Posterior vena cava (tissue), 2 donors: ENCODE data around the gene GBP1. TPM values are rescaled to one million over a fixed set of nuclear protein-coding genes. Genes with fewer than 3 reads are reported as not detected.
"Not testable (repeated sequence)": the region's sequence is repeated elsewhere in the genome, so short reads cannot be mapped to it uniquely, and the experiment has no call there.

Experiments used
- DNase-seq: peaks from one replicate; pipeline ENCODE4 v3.0.0-alpha.2; 2020; ENCODE audit warnings: low spot score
- intact Hi-C, 2 donors: fragments of 100-400 bp; cut with DNase I; formaldehyde crosslinking; loops; one replicate each; pipeline versions ENCODE4 v1.14.1 to v1.14.2; 2022 to 2023
- total RNA-seq, 2 donors: library from RNA; stranded (reverse); fragmentation: NEBNext Ultra II Directional; extraction: Animal tissue kit (Norgen Biotek cat#: 25700); gene quantifications; one replicate each; pipeline ENCODE4 v1.2.1, GENCODE V29; 2021
- donor health status: DM: yes; HTN: yes; CAD: no.
- donor health status: DM: yes; HTN: yes; CAD: no.

GBP1 gene
- total RNA-seq, 2 donors from 2014 or later = 26.8 to 36.0 TPM

DNA sequence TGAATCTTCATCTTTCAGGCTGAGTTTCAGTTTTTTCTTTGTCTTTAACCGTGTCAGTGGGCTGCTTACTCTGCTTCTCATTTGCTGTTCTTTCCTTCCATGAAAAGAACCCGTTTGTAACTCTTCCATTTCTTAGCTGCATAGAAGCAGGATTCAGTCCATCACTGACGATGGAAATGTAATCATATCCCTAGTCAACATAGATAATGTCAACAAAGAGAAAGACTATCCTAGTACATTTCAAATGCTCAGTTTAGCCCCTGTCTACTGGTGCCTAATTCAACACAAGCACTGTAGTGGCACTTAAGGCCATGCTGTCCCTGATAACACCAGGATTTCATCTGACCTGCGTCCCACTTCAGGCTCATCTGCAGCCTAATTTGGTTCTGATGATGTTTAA, 376 bp downstream of the GBP1 start:
- no peak for DNase-seq
- intact Hi-C loops = no loop called here

DNA sequence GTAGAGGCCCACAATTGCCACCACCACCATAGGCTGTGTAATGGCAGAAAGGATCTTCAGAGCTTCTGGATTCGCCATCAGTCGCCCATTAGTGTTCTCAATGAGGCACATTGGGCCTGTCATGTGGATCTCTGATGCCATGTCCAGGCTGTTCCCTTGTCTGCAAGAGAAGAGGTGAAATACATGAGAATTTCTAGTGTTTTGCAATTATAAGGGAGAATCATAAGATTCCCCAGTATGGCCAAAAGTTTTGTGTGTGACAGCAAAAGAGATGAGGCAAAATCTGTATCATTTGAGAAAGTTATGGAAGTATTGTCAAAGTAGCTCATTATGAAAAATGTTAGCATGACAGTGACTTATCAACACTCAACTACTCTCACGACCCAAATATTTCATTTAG, 1.9 kb downstream of the GBP1 start:
- intact Hi-C loops = no loop called here
- no peak for DNase-seq

DNA sequence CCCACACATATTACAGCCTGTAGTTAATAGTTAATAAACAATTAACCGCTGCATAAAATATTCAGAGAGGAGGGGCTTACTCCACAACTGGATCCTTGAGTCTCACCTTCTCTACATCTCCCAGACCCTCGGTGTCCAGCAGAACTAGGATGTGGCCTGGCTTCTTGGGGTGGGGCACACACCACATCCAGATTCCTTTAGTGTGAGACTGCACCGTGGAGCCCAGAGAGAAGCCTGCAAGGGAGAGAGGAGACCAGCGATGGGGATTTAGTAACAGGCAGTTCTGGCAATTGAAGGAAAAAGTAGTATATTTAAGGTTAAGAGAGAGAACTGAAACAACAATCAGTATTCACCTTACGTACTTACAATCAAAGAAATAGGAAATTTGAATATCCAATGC, 4.9 kb downstream of the GBP1 start:
- intact Hi-C loops = no loop called here
- DNase-seq = no peak

DNA sequence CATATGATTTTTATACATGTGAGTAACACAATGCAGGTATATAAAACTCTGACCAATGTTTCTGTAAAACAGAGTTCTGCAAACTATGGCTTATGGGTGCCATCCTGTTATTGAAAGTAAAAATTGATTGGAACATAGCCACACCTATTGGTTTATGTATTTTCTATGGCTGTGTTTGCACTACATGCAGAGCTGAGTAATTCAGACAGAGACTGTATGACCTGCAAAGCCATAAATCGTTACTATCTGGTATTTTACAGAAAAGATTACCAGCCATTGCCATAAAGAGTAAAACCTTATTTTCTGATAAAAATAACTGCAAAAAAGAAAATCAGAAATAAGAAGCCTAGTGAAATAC, 13.1 kb downstream of the GBP1 start:
- intact Hi-C loops = no loop called here

DNA sequence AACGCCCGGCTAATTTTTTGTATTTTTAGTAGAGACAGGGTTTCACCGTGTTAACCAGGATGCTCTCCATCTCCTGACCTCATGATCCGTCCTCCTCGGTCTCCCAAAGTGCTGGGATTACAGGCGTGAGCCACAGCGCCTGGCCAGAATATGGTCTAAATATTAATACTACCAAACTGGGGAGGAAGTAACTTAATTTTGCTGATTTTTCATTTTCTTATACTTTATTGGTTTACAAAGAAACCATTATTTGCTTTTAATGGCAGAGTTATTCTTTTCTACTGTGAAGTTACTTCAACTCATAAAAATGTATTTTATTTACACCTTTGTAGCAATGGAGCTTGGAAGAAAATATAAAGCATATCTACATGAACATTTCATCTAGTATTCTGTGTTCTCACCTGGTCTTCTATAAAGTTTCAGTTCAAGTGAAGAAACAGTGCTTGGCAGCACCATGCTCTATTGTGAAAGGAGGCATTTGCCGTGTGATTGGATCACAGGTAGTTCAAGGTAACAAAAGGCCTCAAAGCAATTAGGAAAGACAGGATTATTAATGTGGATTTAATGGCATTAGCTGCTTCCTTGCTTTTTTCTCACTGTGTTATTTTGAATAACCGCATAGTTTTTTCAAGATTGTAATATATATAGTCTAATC, 13.6 kb downstream of the GBP1 start:
- intact Hi-C loops = no loop called here
- no peak for DNase-seq

More for the DNA sequence above, 13.1 kb downstream of the GBP1 start:
- no peak for DNase-seq

DNA sequence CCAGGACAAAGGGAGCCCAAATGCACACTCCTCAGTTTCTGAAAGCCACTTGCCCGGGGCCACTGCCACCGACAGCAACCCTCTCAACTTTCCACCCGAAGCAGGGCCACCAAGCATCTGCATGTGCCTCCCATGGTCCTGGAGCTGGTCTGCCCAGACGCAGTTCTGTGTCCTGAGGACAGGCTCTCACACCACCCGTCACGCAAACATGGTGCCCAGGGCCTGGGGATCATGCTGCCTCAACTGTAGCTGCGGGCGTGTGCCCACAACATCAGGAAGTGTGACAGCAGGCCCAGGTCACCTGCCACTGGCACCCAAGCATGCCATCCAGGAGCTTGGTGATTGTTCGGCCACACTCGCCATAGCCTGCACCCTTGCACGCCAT, 14.4 kb downstream of the GBP1 start:
- DNase-seq = no peak

DNA sequence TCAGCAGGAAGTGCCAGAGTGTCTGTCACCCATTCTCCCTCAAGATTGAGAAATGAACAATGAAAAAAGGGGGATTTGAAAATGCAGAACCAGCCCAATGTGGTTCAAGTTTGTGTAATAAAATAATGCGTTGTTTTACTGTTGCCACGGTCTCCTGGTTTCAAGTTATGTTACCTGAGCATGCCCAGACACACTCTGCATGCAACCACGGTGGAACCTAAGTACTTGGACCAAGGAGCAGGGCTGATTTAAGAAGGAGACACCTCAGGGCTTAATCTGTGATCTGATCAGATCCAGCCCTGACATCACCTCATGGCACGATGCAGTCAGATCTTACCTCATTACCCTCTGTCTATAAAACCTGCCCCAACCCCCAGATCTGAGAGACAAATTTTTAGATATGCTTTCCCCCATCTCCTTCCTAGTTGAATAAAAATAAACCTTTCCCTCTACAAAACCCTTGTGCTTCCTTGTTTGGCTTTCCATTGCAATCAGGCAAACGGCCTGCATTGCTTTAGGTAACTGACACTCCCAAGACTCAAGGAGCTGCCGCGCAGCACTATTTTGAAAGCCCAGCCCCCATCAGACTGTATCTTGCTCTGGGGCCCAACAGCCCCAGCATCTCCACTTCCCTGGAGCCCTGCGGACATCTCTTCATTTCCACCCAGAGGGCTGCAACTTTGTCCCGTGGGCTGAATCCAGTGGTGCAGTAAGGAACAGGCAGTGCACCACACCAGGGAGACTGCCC, 14.9 kb downstream of the GBP1 start:
- DNase-seq, intact Hi-C loops: not testable (repeated sequence)

More for the DNA sequence above, 14.4 kb downstream of the GBP1 start:
- intact Hi-C loops = no loop called here

DNA sequence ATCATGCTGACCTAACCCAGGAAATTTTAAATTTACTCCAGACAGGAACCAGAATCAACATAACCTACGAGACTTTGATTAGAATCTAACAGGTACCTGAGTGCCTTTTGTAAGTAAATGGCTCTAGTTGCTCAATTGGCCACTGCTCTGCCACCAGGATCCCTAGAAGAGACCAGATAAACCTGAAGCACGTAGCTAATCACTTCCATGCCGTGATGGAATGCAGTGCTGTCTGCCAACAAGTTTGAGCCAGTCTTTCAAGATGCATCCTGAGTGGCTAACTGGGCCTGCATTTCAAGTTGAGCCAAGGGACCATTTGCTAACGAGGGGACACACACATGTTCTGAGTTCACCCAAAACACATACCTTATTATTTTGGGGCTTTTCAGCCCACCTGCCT, 15.8 kb downstream of the GBP1 start:
- intact Hi-C loops, DNase-seq: not testable (repeated sequence)

DNA sequence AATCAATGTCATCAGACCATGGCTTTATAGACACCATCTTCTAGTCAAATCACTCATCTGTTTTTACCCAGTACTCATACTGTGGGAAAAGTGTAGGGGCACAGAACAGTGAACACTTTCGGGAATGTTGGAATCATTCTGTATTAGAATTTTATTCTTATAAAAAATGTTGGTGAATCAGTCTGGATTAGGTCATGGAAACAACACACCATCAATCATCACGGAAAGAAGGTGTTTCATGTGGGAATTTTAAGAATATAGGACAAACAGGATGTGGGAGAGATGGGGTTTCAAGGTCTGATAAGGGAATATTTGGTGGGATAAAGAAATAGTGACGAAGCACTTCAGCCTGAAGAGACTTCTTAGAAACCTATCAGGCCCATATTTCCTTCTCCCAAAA, 17.3 kb downstream of the GBP1 start:
- intact Hi-C loops = no loop called here
- no peak for DNase-seq

DNA sequence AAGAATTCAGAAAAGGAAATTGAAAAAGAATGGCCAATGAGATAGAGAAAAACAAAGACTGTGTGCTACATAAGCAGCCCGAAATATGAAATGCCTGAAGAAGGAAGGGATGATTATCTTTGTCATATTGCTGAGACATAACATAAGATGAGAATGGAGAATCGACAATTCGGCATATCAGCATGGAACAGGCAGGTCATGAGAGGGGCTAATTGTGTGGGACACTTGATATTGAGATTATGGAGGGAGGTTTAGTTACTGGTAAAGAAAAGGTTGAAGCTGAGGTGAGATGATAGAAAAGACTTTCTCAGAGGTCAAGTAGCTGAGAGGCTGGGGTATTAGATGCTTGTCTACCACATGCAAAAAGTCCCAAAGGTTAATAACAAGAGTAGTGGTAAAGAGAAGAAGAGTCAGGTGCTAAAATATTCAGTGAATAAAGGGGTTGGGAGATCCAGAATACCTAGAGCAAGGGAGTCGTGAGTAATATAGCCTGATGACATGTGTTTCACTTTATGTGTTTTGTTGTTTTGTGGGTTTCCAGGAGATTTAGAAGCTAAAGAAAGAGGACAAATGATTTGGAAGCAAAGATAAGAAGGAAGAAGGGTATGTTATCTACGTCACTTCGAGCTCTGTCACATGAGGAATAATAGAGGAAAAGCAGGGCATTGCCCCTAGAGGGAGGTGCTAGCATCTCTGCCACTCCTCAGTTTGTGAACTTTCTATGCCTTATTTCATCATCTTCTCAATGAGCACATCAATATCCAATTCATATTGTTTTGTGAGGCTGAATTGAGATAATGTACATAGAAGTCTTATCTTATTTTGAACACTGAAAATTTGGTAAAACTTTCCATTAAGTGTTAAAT, 18.5 kb downstream of the GBP1 start:
- DNase-seq, intact Hi-C loops: not testable (repeated sequence)

DNA sequence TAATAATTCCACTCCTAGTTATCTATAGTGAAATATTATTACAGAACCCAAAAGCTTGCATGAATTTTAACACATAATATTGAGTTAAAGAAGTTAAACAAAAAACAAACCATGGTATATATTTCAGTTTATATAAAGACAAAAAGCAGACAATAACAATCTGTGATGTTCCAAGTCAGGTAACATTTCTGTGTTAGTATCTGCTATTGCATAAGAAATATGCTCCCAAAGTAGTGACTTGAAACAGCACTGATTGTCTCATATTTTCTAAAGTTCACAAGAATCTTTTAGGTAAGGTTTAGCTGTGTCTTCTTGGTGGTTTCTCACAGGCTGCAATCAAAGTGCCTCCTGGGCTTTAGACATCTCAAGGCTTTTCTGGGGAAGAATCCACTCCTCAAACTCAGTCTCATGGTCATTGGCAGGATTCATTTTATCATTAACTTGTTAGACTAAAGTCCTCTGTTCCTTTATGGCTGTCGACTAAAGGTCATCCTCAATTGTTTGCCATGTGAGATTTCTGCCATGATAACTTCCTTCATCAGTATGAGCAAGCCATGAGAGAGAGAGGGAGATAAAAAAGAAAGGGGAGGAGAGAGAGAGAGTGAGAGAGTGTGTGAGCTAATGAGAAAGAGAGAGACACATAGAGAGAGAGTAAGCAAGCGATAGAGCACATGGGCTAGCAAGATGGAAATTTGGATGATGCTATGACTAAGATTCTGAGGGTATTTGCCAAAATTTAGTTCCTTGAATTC, 19.9 kb downstream of the GBP1 start:
- intact Hi-C loops = loop anchor here in 1 of 2 donors (5.0 kb wide), 1 partner anchor 797 kb away; no protein-coding TSS in a partner anchor
- DNase-seq = no peak

DNA sequence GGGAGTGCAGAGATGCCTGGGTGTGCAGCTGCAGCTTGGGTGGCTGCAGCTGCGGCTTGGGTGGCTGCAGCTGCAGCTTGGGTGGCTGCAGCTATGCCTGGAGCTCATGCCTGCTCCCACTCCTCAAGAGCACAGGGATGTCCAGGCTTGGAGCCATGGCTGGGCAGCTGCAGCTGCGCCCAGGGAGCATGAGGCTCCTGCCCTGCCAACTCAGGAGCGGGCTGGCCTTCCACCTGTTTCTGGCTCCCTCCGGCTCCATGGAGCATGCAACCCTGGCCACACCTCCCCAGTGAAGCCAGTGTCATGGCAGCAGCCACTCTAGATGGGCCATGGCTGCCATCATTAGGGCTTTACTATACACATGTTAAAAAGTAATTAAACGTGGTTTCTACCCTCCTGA, 21.1 kb downstream of the GBP1 start:
- intact Hi-C loops = loop anchor here in 1 of 2 donors (2.0 to 5.0 kb wide), 2 partner anchors 47 to 798 kb away; no protein-coding TSS in a partner anchor
- DNase-seq = no peak

DNA sequence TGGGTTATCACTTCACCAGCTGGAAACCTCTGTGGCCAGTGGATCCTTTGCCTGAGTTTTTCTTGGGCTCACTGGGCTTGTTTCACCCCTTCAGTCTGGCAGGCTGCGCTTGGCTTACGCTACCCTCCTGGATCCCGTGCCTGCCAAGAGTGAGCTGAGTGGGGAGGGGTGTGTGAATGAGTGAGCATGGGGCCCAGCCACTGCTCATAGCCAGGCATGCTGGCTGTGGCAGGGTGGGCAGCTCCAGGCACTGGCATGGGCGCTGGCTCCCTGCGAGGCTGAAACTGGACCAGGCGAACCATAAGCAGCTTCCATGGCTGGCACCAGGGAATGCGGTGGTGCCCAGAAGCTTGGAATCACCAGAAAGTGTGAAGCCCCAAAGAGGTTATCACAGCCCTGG, 22.5 kb downstream of the GBP1 start:
- intact Hi-C loops = loop anchor here in 1 of 2 donors (2.0 to 5.0 kb wide), 2 partner anchors 48 to 800 kb away; no protein-coding TSS in a partner anchor
- no peak for DNase-seq

DNA sequence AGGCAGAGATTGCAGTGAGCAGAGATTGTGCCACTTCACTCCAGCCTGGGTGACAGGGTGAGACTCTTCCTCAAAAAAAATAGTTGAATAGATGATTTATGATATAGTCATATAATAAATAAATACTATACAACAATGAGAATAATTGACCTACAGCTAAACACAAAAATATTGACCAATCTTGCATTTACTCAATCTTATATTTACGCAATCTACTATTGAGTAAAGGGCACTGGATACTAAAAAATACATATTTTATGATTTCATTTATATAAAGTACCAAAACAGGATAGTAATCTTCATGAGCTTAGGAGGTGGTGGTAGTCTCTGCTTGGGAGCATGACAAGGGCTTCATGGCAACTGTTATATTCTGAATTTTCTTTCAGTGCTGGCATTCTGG, 23.3 kb downstream of the GBP1 start:
- no peak for DNase-seq

DNA sequence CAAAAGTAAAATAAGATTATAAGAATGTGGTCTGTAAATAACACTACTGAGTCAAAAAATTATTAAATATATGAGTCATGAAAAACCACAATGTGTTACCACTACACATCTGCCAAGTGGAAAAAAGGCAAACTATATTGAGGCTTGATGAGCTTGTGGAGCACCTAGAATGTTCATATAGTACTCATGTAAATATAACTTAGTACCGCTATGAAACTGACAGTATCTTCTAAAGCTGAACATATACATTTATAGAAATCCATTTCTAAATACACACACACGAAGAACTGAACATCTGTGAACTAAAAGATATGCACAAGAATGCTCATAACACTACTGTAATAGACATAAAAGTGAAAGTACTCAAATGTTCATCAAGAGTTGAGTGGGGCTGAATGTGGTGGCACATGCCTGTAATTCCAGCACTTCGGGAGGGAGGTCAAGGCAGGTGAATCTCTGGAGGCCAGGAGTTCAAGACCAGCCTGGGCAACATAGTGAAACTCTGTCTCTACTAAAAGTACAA, 23.8 kb downstream of the GBP1 start:
- no peak for DNase-seq
- intact Hi-C loops = loop anchor here in 1 of 2 donors (5.0 kb wide), 1 partner anchor 801 kb away; no protein-coding TSS in a partner anchor

More for the DNA sequence above, 23.3 kb downstream of the GBP1 start:
- intact Hi-C loops = loop anchor here in 1 of 2 donors (2.0 to 5.0 kb wide), 2 partner anchors 49 to 801 kb away; no protein-coding TSS in a partner anchor

DNA sequence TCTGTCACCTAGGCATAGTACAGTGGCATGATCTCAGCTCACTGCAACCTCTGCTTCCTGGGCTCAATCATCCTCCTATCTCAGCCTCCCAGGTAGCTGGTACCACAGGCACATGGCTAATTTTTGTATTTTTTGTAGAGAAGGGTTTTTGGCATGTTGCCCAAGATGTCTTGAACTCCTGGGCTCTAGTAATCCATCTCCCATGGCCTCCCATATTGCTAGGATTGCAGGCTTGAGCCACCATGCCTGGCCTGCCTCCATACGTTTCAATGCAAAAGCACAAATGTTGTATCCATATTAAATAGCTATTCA, 24.7 kb downstream of the GBP1 start:
- DNase-seq = no peak
- intact Hi-C loops = loop anchor here in 1 of 2 donors (5.0 kb wide), 1 partner anchor 802 kb away; no protein-coding TSS in a partner anchor

DNA sequence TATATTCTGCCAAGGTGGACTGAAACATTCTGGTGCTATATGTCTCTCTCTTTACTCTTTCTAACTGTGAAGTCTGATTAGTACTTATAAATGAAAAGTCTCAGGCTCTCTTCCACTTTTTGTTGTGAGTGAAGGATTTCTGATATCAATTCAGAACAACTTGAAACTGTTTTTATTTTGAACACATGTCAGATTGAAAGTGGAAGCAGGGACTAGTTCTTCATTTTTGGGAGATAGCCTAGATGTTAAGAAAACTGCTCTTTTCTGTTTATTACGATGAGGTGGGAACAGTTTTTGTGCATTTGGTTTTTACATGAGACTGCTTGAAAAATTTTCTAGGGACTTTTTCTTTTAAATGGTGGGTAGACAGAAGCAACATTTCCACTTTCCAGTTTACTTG, 27.8 kb downstream of the GBP1 start:
- DNase-seq = no peak
- intact Hi-C loops = no loop called here

DNA sequence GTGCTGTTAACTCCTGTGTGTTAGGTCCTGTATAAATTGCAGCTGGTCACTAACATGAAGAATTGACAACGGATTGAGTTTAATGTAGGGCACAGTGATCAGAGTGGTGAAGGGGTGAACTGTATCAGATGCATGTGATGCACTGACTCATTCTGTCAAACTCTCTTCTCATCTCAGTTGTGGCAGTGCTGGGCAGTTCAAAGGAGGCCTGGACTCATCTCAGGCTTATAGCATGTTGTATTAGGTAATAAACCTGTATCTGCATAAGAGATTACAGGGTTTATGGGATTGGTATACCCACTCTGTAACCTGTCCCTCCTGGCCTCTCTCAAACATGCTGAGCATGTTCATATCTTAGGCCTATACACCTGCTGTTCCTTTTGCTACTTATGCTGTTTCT, 29.9 kb downstream of the GBP1 start:
- intact Hi-C loops = no loop called here
- DNase-seq = no peak

DNA sequence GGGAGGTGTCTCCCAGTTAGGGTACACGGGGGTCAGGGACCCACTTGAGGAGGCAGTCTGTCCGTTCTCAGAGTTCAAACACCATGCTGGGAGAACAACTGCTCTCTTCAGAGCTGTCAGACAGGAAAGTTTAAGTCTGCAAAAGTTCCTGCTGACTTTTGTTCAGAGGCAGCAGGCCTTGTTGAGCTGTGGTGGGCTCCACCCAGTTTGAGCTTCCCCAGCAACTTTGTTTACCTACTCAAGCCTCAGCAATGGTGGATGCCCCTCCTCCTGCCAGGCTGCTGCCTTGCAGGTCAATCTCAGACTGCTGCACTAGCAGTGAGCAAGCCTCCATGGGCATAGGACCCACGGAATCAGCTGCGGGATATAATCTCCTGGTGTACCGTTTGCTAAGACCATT, 31.0 kb downstream of the GBP1 start:
- DNase-seq, intact Hi-C loops: not testable (repeated sequence)
